Hippocampal formation (tissue), 2 donors: Measurements from ENCODE around the gene MON2.
"Not testable (repeated sequence)": the region's sequence is repeated elsewhere in the genome, so short reads cannot be mapped to it uniquely, and the experiment has no call there.

Experiments used
- DNase-seq, 2 donors: peaks; one replicate each; lab custom pipeline; 2025; lab: John Stamatoyannopoulos, UW

MON2 gene

GRCh38 chr12:62543324-62543723 is 76.7 kb downstream of the MON2 start:
- DNase-seq, result no peak

GRCh38 chr12:62543741-62544140 is 77.1 kb downstream of the MON2 start:
- no peak for DNase-seq

- no peak for DNase-seq
These were observed 86.4 kb downstream of the MON2 start for GRCh38 chr12:62552906-62553556.

- DNase-seq, result not testable (repeated sequence)
These were observed 92.7 kb downstream of the MON2 start for GRCh38 chr12:62559366-62559765.

GRCh38 chr12:62562846-62563245 is 96.2 kb downstream of the MON2 start:
- DNase-seq, result no peak

GRCh38 chr12:62575036-62575435 is 108.4 kb downstream of the MON2 start:
- DNase-seq, result no peak

GRCh38 chr12:62576503-62576902 is 109.9 kb downstream of the MON2 start:
- DNase-seq, result no peak

- no peak for DNase-seq
These were observed 112.1 kb downstream of the MON2 start for GRCh38 chr12:62578726-62579125.

- DNase-seq, result peak in 1 of 2 donors; percentile 87
These were observed 114.8 kb downstream of the MON2 start for GRCh38 chr12:62581288-62582064.

- DNase-seq, result no peak
These were observed 115.4 kb downstream of the MON2 start for GRCh38 chr12:62582065-62582366.

- no peak for DNase-seq
These were observed 118.0 kb downstream of the MON2 start for GRCh38 chr12:62584619-62585018.

- DNase-seq, result no peak
These were observed 120.2 kb downstream of the MON2 start for GRCh38 chr12:62586850-62587249.

- no peak for DNase-seq
These were observed 122.3 kb downstream of the MON2 start for GRCh38 chr12:62588916-62589315.

- DNase-seq, result no peak
These were observed 130.6 kb downstream of the MON2 start for GRCh38 chr12:62597253-62597652.

GRCh38 chr12:62598846-62599245 is 132.2 kb downstream of the MON2 start:
- no peak for DNase-seq

GRCh38 chr12:62599854-62600437 is 133.3 kb downstream of the MON2 start:
- DNase-seq, result no peak

- no peak for DNase-seq
These were observed 135.1 kb downstream of the MON2 start for GRCh38 chr12:62601765-62602164.

- DNase-seq, result peak; percentile 75 to 91
These were observed 135.8 kb downstream of the MON2 start for GRCh38 chr12:62602255-62603060.

GRCh38 chr12:62603061-62603810 is 136.6 kb downstream of the MON2 start:
- peak; percentile 91 to 92 for DNase-seq

- no peak for DNase-seq
These were observed 137.1 kb downstream of the MON2 start for GRCh38 chr12:62603811-62604098.

- no peak for DNase-seq
These were observed 137.7 kb downstream of the MON2 start for GRCh38 chr12:62604373-62604772.

- no peak for DNase-seq
These were observed 138.2 kb downstream of the MON2 start for GRCh38 chr12:62604871-62605270.
